Measurements from ENCODE around the gene ALPG.
"Not testable (repeated sequence)": the region's sequence is repeated elsewhere in the genome, so short reads cannot be mapped to it uniquely, and the experiment has no call there.

ALPG gene

GRCh38 chr2:232436381-232437194 lies 29.9 kb downstream of the ALPG start:
- peaks cover 8% of the 10 kb centered on the region for H3K4me1 ChIP-seq (ENCODE audit: control insufficient read depth, insufficient read depth, low read length, poor library complexity, severe bottlenecking)
- H3K36me3 ChIP-seq (ENCODE audit: control insufficient read depth, insufficient read depth, low read length) = no peaks in the 10 kb centered on the region
- no peaks in the 10 kb centered on the region for H3K9me3 ChIP-seq (ENCODE audit: control insufficient read depth, low read length)
- H3K27ac ChIP-seq (ENCODE audit: low read depth, low read length, severe bottlenecking) = no peak overlapping the region
- 89% methylated on average over 10 to 11 of the region's 15 CpGs for WGBS, 2 experiments (ENCODE audit: insufficient coverage in 2 of 2)
- H3K4me3 ChIP-seq (ENCODE audit: extremely low read depth, insufficient read depth, low read length, poor library complexity, severe bottlenecking) = no peak overlapping the region

DNA sequence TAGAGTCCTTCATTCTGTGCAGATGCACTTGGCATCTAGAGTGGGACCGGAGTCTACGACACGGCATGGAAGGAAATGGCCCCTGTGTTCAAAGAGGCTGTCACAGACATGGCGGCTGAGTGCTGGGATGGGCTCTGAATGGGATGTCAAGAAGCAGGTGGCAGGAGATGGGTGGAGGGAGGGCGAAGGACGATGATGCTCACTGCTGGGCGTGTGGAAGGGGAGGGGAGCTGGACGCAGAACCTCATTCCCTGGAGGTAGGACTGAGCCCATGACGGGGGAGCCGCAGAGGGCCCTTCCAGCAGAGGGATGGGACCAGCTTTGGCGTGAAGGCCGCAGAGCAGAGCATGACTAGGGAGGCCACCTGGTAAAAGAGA lies 30.5 kb downstream of the ALPG start:
- WGBS, 2 experiments (ENCODE audit: insufficient coverage in 2 of 2) = 94 to 95% methylated on average over 11 to 12 of the region's 12 CpGs
- H3K9me3 ChIP-seq (ENCODE audit: control insufficient read depth, low read length) = no peaks in the 10 kb centered on the region
- no peak overlapping the region for H3K27ac ChIP-seq (ENCODE audit: low read depth, low read length, severe bottlenecking)
- no peak overlapping the region for H3K4me3 ChIP-seq (ENCODE audit: extremely low read depth, insufficient read depth, low read length, poor library complexity, severe bottlenecking)
- H3K4me1 ChIP-seq (ENCODE audit: control insufficient read depth, insufficient read depth, low read length, poor library complexity, severe bottlenecking) = peaks cover 8% of the 10 kb centered on the region
- H3K36me3 ChIP-seq (ENCODE audit: control insufficient read depth, insufficient read depth, low read length) = no peaks in the 10 kb centered on the region

DNA sequence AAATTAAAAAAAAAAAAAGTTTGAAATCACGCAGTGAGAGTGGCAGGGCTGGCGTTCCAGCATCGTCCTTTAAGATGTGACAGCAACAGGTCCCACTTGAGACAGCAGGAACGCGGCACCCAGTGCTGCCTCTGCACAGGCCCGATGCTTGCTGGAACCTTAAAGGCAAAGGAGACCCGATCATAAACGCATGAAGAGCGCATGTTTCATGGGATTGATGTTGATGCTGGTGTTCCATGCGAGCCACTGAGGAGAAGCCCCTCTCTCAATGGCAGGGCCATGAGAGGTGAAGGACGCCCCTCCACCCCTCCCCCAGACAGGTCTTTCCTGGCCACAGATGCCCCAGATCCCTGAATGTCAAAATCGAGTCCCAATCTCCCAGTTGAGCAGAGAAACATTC lies 31.4 kb downstream of the ALPG start:
- 93 to 96% methylated on average over 10 of the region's 12 CpGs for WGBS, 2 experiments (ENCODE audit: insufficient coverage in 2 of 2)
- no peaks in the 10 kb centered on the region for H3K36me3 ChIP-seq (ENCODE audit: control insufficient read depth, insufficient read depth, low read length)
- no peaks in the 10 kb centered on the region for H3K9me3 ChIP-seq (ENCODE audit: control insufficient read depth, low read length)
- H3K4me3 ChIP-seq (ENCODE audit: extremely low read depth, insufficient read depth, low read length, poor library complexity, severe bottlenecking) = no peak overlapping the region
- no peak overlapping the region for H3K27ac ChIP-seq (ENCODE audit: low read depth, low read length, severe bottlenecking)
- H3K4me1 ChIP-seq (ENCODE audit: control insufficient read depth, insufficient read depth, low read length, poor library complexity, severe bottlenecking) = peaks cover 8% of the 10 kb centered on the region

- Histone ChIP-seq H3K4me3 (ENCODE audit: extremely low read depth, insufficient read depth, low read length, poor library complexity, severe bottlenecking) (no peak overlapping the region), H3K27ac (ENCODE audit: low read depth, low read length, severe bottlenecking) (no peak overlapping the region), H3K36me3 (ENCODE audit: control insufficient read depth, insufficient read depth, low read length) (no peaks in the 10 kb centered on the region), H3K4me1 (ENCODE audit: control insufficient read depth, insufficient read depth, low read length, poor library complexity, severe bottlenecking) (peaks cover 8% of the 10 kb centered on the region), H3K9me3 (ENCODE audit: control insufficient read depth, low read length) (no peaks in the 10 kb centered on the region)
- WGBS, 2 experiments (ENCODE audit: insufficient coverage in 2 of 2) = 79 to 90% methylated on average over 13 to 16 of the region's 22 CpGs
Measured at GRCh38 chr2:232438951-232439757, 32.5 kb downstream of the ALPG start.

- H3K9me3 ChIP-seq (ENCODE audit: control insufficient read depth, low read length) = no peaks in the 10 kb centered on the region
- WGBS, 2 experiments (ENCODE audit: insufficient coverage in 2 of 2) = 0 to 20% methylated on average over 1 of the region's 5 CpGs
- H3K4me1 ChIP-seq (ENCODE audit: control insufficient read depth, insufficient read depth, low read length, poor library complexity, severe bottlenecking) = peaks cover 8% of the 10 kb centered on the region
- H3K36me3 ChIP-seq (ENCODE audit: control insufficient read depth, insufficient read depth, low read length) = no peaks in the 10 kb centered on the region
- no peak overlapping the region for H3K4me3 ChIP-seq (ENCODE audit: extremely low read depth, insufficient read depth, low read length, poor library complexity, severe bottlenecking)
- H3K27ac ChIP-seq (ENCODE audit: low read depth, low read length, severe bottlenecking) = no peak overlapping the region
Measured at GRCh38 chr2:232439758-232440135, 33.1 kb downstream of the ALPG start.

DNA sequence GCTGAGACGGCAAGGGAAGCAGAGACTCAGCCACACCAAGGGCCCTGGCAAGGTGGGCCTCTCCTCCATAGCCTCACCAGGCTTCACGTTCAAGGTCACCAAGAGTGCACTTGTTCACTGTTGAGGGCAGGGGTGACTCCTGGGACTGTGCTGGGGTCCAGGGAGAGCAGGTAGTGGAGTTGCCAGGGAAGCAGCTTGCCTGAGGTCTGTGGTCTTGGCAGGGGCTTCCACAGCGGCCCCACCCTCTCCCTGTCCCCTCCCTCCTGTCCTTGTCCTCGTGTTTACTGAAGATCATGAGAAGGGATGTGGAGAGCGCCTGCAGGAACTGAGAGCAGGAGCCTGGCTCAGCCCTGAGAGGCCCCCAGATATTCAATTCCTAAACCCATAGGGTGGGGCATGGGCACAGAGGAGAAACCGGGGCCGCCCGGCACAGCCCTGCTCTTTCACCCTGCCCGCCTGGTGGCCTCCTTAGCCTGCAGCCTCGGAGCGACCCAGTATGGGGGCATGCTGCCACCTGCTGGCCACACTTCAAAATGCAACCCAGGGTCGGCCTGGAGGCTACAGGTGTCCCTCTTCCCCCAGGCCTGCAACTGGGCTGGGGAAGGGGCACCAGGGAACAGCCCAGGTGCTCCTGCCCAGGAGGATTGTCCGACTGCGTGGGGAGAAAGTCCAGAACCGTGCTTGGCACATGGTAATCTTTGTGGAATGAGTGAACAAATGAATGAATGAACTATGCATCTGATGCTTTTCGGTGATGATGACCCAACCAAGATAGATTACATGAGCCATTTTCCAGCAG lies 33.8 kb downstream of the ALPG start:
- H3K36me3 ChIP-seq (ENCODE audit: control insufficient read depth, insufficient read depth, low read length); H3K9me3 ChIP-seq (ENCODE audit: control insufficient read depth, low read length); H3K27ac ChIP-seq (ENCODE audit: low read depth, low read length, severe bottlenecking); H3K4me3 ChIP-seq (ENCODE audit: extremely low read depth, insufficient read depth, low read length, poor library complexity, severe bottlenecking); H3K4me1 ChIP-seq (ENCODE audit: control insufficient read depth, insufficient read depth, low read length, poor library complexity, severe bottlenecking): not testable (repeated sequence)
- WGBS, 2 experiments (ENCODE audit: insufficient coverage in 2 of 2) = 15 to 18% methylated on average over 5 to 12 of the region's 16 CpGs

- Histone ChIP-seq H3K4me3 (ENCODE audit: extremely low read depth, insufficient read depth, low read length, poor library complexity, severe bottlenecking) (no peak overlapping the region), H3K4me1 (ENCODE audit: control insufficient read depth, insufficient read depth, low read length, poor library complexity, severe bottlenecking) (peaks cover 5% of the 10 kb centered on the region), H3K36me3 (ENCODE audit: control insufficient read depth, insufficient read depth, low read length) (no peaks in the 10 kb centered on the region), H3K27ac (ENCODE audit: low read depth, low read length, severe bottlenecking) (no peak overlapping the region), H3K9me3 (ENCODE audit: control insufficient read depth, low read length) (no peaks in the 10 kb centered on the region)
- 73 to 79% methylated on average over 10 of the region's 12 CpGs for WGBS, 2 experiments (ENCODE audit: insufficient coverage in 2 of 2)
Measured at GRCh38 chr2:232441147-232441651, 34.6 kb downstream of the ALPG start.

GRCh38 chr2:232441922-232442321 lies 35.3 kb downstream of the ALPG start:
- not testable (repeated sequence) for H3K4me1 ChIP-seq (ENCODE audit: control insufficient read depth, insufficient read depth, low read length, poor library complexity, severe bottlenecking); H3K9me3 ChIP-seq (ENCODE audit: control insufficient read depth, low read length); H3K4me3 ChIP-seq (ENCODE audit: extremely low read depth, insufficient read depth, low read length, poor library complexity, severe bottlenecking); H3K27ac ChIP-seq (ENCODE audit: low read depth, low read length, severe bottlenecking); H3K36me3 ChIP-seq (ENCODE audit: control insufficient read depth, insufficient read depth, low read length)
- WGBS, 2 experiments (ENCODE audit: insufficient coverage in 2 of 2) = 83 to 94% methylated on average over 2 to 6 of the region's 10 CpGs

- H3K36me3 ChIP-seq (ENCODE audit: control insufficient read depth, insufficient read depth, low read length); H3K4me3 ChIP-seq (ENCODE audit: extremely low read depth, insufficient read depth, low read length, poor library complexity, severe bottlenecking); H3K27ac ChIP-seq (ENCODE audit: low read depth, low read length, severe bottlenecking); H3K9me3 ChIP-seq (ENCODE audit: control insufficient read depth, low read length); H3K4me1 ChIP-seq (ENCODE audit: control insufficient read depth, insufficient read depth, low read length, poor library complexity, severe bottlenecking): not testable (repeated sequence)
- 93 to 96% methylated on average over 9 to 10 of the region's 13 CpGs for WGBS, 2 experiments (ENCODE audit: insufficient coverage in 2 of 2)
Measured at GRCh38 chr2:232442431-232442830, 35.8 kb downstream of the ALPG start.

DNA sequence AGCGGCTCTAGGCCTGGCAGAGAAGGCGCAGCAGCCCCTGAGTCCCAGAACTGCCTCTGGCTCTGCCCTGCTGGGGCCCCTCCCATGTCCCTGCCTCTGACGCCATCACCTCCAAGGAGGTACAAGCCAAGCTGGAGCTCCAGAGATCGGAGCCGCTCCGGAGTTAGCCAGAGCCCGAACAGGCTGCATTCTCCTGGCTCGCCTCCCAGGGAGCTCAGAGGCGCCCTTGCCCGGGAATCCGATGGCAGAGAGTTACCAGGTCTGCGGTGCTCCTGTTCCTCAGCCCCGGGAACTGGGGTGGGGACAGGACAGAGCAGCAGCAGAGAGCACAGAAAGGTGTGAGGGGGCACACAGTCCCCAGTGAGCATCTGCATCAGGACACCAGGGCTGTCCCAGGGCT lies 36.4 kb downstream of the ALPG start:
- not testable (repeated sequence) for H3K4me3 ChIP-seq (ENCODE audit: extremely low read depth, insufficient read depth, low read length, poor library complexity, severe bottlenecking); H3K27ac ChIP-seq (ENCODE audit: low read depth, low read length, severe bottlenecking); H3K36me3 ChIP-seq (ENCODE audit: control insufficient read depth, insufficient read depth, low read length); H3K4me1 ChIP-seq (ENCODE audit: control insufficient read depth, insufficient read depth, low read length, poor library complexity, severe bottlenecking); H3K9me3 ChIP-seq (ENCODE audit: control insufficient read depth, low read length)
- WGBS, 2 experiments (ENCODE audit: insufficient coverage in 2 of 2) = 80% methylated on average over 1 of the region's 13 CpGs; no CpG with 5 or more reads in 1 of the 2 experiments

Data from mesodermal cell (in vitro differentiated cells).